Naive thymus-derived CD4-positive, alpha-beta T cell (primary cell): Measurements from ENCODE around the gene LDAH. TPM values are rescaled to one million over a fixed set of nuclear protein-coding genes. Genes with fewer than 3 reads are reported as not detected.

ENCODE experiments used
- ATAC-seq: fragments of 150-1000 bp; cut with Tn5 transposase; 2 replicates; pipeline ENCODE4 v1.10.0; 2021; ENCODE audit warnings: mild to moderate bottlenecking, moderate library complexity
- CTCF ChIA-PET: fragments of 350-600 bp; sonication (Branson Sonifier 250); formaldehyde crosslinking; loops from one replicate; lab custom pipeline; 2021; ENCODE audit warnings: antibody characterized with exemption; lab: Charles Lee
- POLR2A ChIA-PET: fragments of 350-600 bp; sonication (Branson Sonifier 250); formaldehyde crosslinking; loops from one replicate; lab custom pipeline; 2021; ENCODE audit warnings: antibody characterized with exemption, inconsistent platforms; lab: Charles Lee
- DNase-seq, 9 donors: peaks; one replicate each; pipeline versions ENCODE4 v3.0.0 to v3.0.0-alpha.2; 2020 to 2022; ENCODE audit warnings: mixed read lengths in 1 of 9
- H3K27ac ChIP-seq: one replicate; pipeline ENCODE4 v1.7.0; 2013; ENCODE audit warnings: mild to moderate bottlenecking, low read depth, low read length, moderate library complexity
- H3K27me3 ChIP-seq, 2 donors: one replicate each; pipeline ENCODE4 v1.7.0; 2013; ENCODE audit warnings: low read length in 2 of 2, mild to moderate bottlenecking in 2 of 2, moderate library complexity in 2 of 2; ENCODE audit not compliant: control insufficient read depth in 2 of 2, insufficient read depth in 2 of 2
- H3K36me3 ChIP-seq, 3 experiments: 1 replicate in 2 of 3; 2 replicates in 1 of 3; pipeline ENCODE4 v1.7.0; 2013; ENCODE audit warnings: low read length in 3 of 3, mild to moderate bottlenecking in 3 of 3, moderate library complexity in 1 of 3; ENCODE audit not compliant: insufficient read depth in 3 of 3, control insufficient read depth in 2 of 3
- H3K4me1 ChIP-seq, 2 donors: one replicate each; pipeline ENCODE4 v1.7.0; 2013; ENCODE audit warnings: low read length in 2 of 2, mild to moderate bottlenecking in 2 of 2, moderate library complexity in 1 of 2; ENCODE audit not compliant: control insufficient read depth in 2 of 2, insufficient read depth in 2 of 2
- H3K4me3 ChIP-seq: 2 replicates; pipeline ENCODE4 v1.7.0; 2013; ENCODE audit warnings: mild to moderate bottlenecking, low read length
- H3K9me3 ChIP-seq, 3 experiments: 1 replicate in 2 of 3; 2 replicates in 1 of 3; pipeline ENCODE4 v1.7.0; 2013; ENCODE audit warnings: low read length in 3 of 3; ENCODE audit not compliant: control insufficient read depth in 2 of 3
- H3K27ac Mint-ChIP-seq, 9 donors: one replicate each; pipeline ENCODE4 v1.8.0; 2020 to 2022; ENCODE audit warnings: mixed read lengths in 9 of 9, mild to moderate bottlenecking in 8 of 9, moderate library complexity in 5 of 9, inconsistent platforms in 2 of 9
- H3K27me3 Mint-ChIP-seq, 5 donors: one replicate each; pipeline ENCODE4 v1.8.0; 2021 to 2022; ENCODE audit warnings: mixed read lengths in 5 of 5, mild to moderate bottlenecking in 1 of 5
- H3K36me3 Mint-ChIP-seq, 5 donors: one replicate each; pipeline ENCODE4 v1.8.0; 2020 to 2022; ENCODE audit warnings: mixed read lengths in 5 of 5, mild to moderate bottlenecking in 3 of 5, inconsistent platforms in 1 of 5
- H3K4me1 Mint-ChIP-seq, 7 donors: one replicate each; pipeline ENCODE4 v1.8.0; 2020 to 2022; ENCODE audit warnings: mixed read lengths in 7 of 7, mild to moderate bottlenecking in 3 of 7, inconsistent platforms in 1 of 7
- H3K4me3 Mint-ChIP-seq, 10 donors: one replicate each; pipeline ENCODE4 v1.8.0; 2020 to 2022; ENCODE audit warnings: mild to moderate bottlenecking in 10 of 10, mixed read lengths in 10 of 10, moderate library complexity in 6 of 10, inconsistent platforms in 2 of 10
- H3K9me3 Mint-ChIP-seq, 11 donors: one replicate each; pipeline ENCODE4 v1.8.0; 2020 to 2022; ENCODE audit warnings: mixed read lengths in 11 of 11, mild to moderate bottlenecking in 4 of 11, inconsistent platforms in 1 of 11, moderate library complexity in 1 of 11
- intact Hi-C, 2 donors: fragments of 100-400 bp; cut with micrococcal nuclease; formaldehyde crosslinking; loops; one replicate each; pipeline ENCODE4 v1.15.1; 2023
- polyA plus RNA-seq, 2 donors: library from polyadenylated mRNA; unstranded; fragments of 300-500 nt; fragmentation: Illumina TruSeq; gene quantifications; one replicate each; pipeline ENCODE4 v1.2.3, GENCODE V29; 2021
- total RNA-seq, 6 experiments: library from RNA in 5 of 6; stranded (reverse) in 5 of 6; gene quantifications; 1 replicate in 5 of 6; 2 replicates in 1 of 6; pipeline ENCODE4 v1.2.3 and lab custom pipeline; 2021 to 2026

LDAH gene
- total and polyA plus RNA-seq, 7 experiments from 2014 or later: 8.6 to 29.8 (median 15.8) TPM

- DNase-seq (no peak), ATAC-seq (no peak)
- intact Hi-C loops: no loop called here
- H3K9me3 ChIP-seq: no peaks in the 10 kb centered on the region
- peaks cover 3 to 19% of the 10 kb centered on the region in 2 donors for H3K27me3 ChIP-seq
- Mint-ChIP-seq H3K27ac (no peak overlapping the region), H3K9me3 (peaks cover 0 to 3% (median 0%) of the 10 kb centered on the region in 11 donors), H3K4me3 (no peak overlapping the region), H3K4me1 (peaks cover 0 to 20% (median 6%) of the 10 kb centered on the region in 7 donors), H3K36me3 (no peaks in the 10 kb centered on the region), H3K27me3 (peaks cover 15 to 60% (median 31%) of the 10 kb centered on the region in 5 donors)
- ChIA-PET POLR2A (no interaction called here), CTCF (no interaction called here)
- H3K27ac ChIP-seq: no peak overlapping the region
- H3K4me1 ChIP-seq: peaks cover 0 to 6% of the 10 kb centered on the region in 2 donors
- no peak overlapping the region for H3K4me3 ChIP-seq
- H3K36me3 ChIP-seq: no peaks in the 10 kb centered on the region
These were observed 150.5 kb downstream of the LDAH start for GRCh38 chr2:20672201-20672951.

GRCh38 chr2:20671736-20672080 lies 151.2 kb downstream of the LDAH start:
- H3K27ac Mint-ChIP-seq: no peak overlapping the region
- no peaks in the 10 kb centered on the region for H3K36me3 Mint-ChIP-seq
- H3K36me3 ChIP-seq: no peaks in the 10 kb centered on the region
- CTCF ChIA-PET: no interaction called here
- POLR2A ChIA-PET: no interaction called here
- ATAC-seq: no peak
- H3K4me1 Mint-ChIP-seq: peaks cover 0 to 20% (median 6%) of the 10 kb centered on the region in 7 donors
- DNase-seq: no peak
- no peaks in the 10 kb centered on the region for H3K9me3 ChIP-seq
- no peak overlapping the region for H3K4me3 Mint-ChIP-seq
- no peak overlapping the region for H3K4me3 ChIP-seq
- peaks cover 0 to 3% (median 0%) of the 10 kb centered on the region in 11 donors for H3K9me3 Mint-ChIP-seq
- H3K27me3 ChIP-seq: peaks cover 3 to 19% of the 10 kb centered on the region in 2 donors
- H3K27me3 Mint-ChIP-seq: peaks cover 15 to 60% (median 31%) of the 10 kb centered on the region in 5 donors
- peaks cover 0 to 6% of the 10 kb centered on the region in 2 donors for H3K4me1 ChIP-seq
- no peak overlapping the region for H3K27ac ChIP-seq
- intact Hi-C loops: no loop called here

- Histone ChIP-seq H3K36me3 (no peaks in the 10 kb centered on the region), H3K27me3 (peaks cover 3 to 19% of the 10 kb centered on the region in 2 donors), H3K4me3 (no peak overlapping the region), H3K9me3 (no peaks in the 10 kb centered on the region), H3K27ac (no peak overlapping the region), H3K4me1 (peaks cover 0 to 6% of the 10 kb centered on the region in 2 donors)
- Mint-ChIP-seq H3K27me3 (peaks cover 18 to 63% (median 34%) of the 10 kb centered on the region in 5 donors), H3K4me1 (peaks cover 2 to 23% (median 9%) of the 10 kb centered on the region in 7 donors), H3K36me3 (no peaks in the 10 kb centered on the region), H3K4me3 (no peak overlapping the region), H3K27ac (no peak overlapping the region), H3K9me3 (peaks cover 0 to 3% (median 0%) of the 10 kb centered on the region in 11 donors)
- no peak for ATAC-seq
- CTCF ChIA-PET: no interaction called here
- intact Hi-C loops: no loop called here
- POLR2A ChIA-PET: no interaction called here
- DNase-seq: no peak
These were observed 151.7 kb downstream of the LDAH start for GRCh38 chr2:20671036-20671735.

GRCh38 chr2:20670315-20671035 lies 152.4 kb downstream of the LDAH start:
- no peaks in the 10 kb centered on the region for H3K36me3 ChIP-seq
- peak overlapping the region in 2 of 10 donors; percentile 20 to 33 for H3K4me3 Mint-ChIP-seq
- H3K9me3 Mint-ChIP-seq: peaks cover 0 to 3% (median 0%) of the 10 kb centered on the region in 11 donors
- no peak for DNase-seq
- H3K36me3 Mint-ChIP-seq: no peaks in the 10 kb centered on the region
- ChIA-PET CTCF (no interaction called here), POLR2A (no interaction called here)
- H3K27me3 Mint-ChIP-seq: peaks cover 24 to 69% (median 38%) of the 10 kb centered on the region in 5 donors
- peaks cover 0 to 6% of the 10 kb centered on the region in 2 donors for H3K4me1 ChIP-seq
- H3K4me3 ChIP-seq: no peak overlapping the region
- H3K27me3 ChIP-seq: peaks cover 3 to 19% of the 10 kb centered on the region in 2 donors
- no peak overlapping the region for H3K27ac ChIP-seq
- no peaks in the 10 kb centered on the region for H3K9me3 ChIP-seq
- H3K27ac Mint-ChIP-seq: no peak overlapping the region
- no peak for ATAC-seq
- peaks cover 3 to 26% (median 11%) of the 10 kb centered on the region in 7 donors for H3K4me1 Mint-ChIP-seq
- intact Hi-C loops: no loop called here

GRCh38 chr2:20669562-20670314 lies 153.2 kb downstream of the LDAH start:
- Mint-ChIP-seq H3K4me1 (peaks cover 6 to 33% (median 15%) of the 10 kb centered on the region in 7 donors), H3K36me3 (no peaks in the 10 kb centered on the region), H3K27me3 (peaks cover 31 to 72% (median 45%) of the 10 kb centered on the region in 5 donors), H3K4me3 (peak overlapping the region in 4 of 10 donors; percentile 24 to 32 (median 30)), H3K27ac (no peak overlapping the region), H3K9me3 (peaks cover 0 to 3% (median 0%) of the 10 kb centered on the region in 11 donors)
- Histone ChIP-seq H3K27ac (no peak overlapping the region), H3K27me3 (peaks cover 3 to 19% of the 10 kb centered on the region in 2 donors), H3K4me1 (peaks cover 0 to 6% of the 10 kb centered on the region in 2 donors), H3K36me3 (no peaks in the 10 kb centered on the region), H3K4me3 (no peak overlapping the region), H3K9me3 (no peaks in the 10 kb centered on the region)
- ATAC-seq (no peak), DNase-seq (no peak)
- ChIA-PET POLR2A (no interaction called here), CTCF (interaction anchor here (0.7 kb wide), 1 partner anchor 22 kb away, joined by 5 read pairs; no protein-coding TSS in a partner anchor)
- intact Hi-C loops: loop anchor here in 1 of 2 donors (5.0 to 10.0 kb wide), 2 partner anchors 153 to 645 kb away; partner anchors contain the start of gene LDAH
